ENCODE measurements around the gene BICD2.
"Not testable (repeated sequence)": the region's sequence is repeated elsewhere in the genome, so short reads cannot be mapped to it uniquely, and the experiment has no call there.

The BICD2 gene

DNA sequence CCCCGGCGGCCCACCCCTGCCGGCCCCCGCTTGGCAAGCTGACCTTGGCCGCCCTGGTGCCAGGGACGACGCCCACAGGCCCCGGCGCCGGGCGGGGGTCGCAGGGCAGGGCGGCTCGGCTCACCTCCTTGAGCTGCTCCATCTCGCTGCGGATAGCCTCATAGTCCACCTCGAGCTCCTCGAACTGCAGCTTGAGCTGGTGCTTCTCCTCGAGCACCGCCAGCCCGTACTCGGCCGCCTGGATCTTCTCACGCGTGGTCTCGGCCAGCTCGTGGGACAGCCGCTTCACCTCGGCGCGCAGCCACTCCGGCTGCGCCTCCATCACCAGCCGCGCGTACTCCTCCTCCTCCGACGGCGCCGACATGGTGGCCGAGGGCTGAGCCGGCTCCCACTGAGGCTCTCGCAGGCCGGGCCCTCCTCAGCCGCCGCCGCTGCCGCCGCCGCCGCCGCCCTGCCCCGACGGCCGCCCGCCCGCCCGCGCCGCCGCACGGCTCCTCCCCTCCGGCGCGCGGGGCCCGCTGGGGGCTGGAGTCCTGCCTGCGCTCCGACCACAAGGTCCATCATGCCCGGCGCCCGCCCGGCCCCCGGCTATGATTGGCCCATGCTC is at the start of gene BICD2:
TSS of gene BICD2 (minus strand) at position 453 of the 607 bp plus-strand sequence. CDS start at position 364, 89 bp downstream.
- no peak for FAIRE-seq

DNA sequence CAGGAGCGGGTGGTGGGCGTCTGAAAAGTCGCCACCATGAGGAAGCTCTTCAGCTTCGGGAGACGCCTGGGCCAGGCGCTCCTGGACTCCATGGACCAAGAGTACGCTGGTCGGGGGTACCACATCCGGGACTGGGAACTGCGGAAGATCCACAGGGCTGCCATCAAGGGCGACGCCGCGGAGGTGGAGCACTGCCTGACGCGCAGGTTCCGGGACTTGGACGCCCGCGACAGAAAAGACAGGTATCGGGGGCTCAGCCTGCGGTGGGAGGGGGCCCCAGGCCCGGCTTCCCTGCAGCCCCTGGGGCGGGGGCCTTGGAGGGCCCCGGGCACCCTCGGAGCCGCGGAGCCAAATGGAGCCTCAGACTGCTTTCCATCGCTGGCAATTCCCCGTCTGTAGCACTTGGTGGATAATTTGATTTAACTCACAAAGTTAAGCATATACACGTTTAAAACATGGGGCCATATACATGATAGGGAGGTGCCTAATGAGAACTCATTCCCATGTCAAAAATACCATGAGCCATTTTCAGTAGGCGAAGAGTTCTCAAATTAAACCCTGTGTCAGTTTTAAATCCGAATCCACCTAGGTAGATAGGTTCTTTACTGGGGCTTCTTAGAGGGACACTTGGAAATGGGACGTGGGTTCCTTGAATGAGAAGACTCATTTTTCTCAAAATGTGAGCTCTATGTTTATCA is 45.1 kb upstream of the BICD2 start:
- not testable (repeated sequence) for FAIRE-seq

DNA sequence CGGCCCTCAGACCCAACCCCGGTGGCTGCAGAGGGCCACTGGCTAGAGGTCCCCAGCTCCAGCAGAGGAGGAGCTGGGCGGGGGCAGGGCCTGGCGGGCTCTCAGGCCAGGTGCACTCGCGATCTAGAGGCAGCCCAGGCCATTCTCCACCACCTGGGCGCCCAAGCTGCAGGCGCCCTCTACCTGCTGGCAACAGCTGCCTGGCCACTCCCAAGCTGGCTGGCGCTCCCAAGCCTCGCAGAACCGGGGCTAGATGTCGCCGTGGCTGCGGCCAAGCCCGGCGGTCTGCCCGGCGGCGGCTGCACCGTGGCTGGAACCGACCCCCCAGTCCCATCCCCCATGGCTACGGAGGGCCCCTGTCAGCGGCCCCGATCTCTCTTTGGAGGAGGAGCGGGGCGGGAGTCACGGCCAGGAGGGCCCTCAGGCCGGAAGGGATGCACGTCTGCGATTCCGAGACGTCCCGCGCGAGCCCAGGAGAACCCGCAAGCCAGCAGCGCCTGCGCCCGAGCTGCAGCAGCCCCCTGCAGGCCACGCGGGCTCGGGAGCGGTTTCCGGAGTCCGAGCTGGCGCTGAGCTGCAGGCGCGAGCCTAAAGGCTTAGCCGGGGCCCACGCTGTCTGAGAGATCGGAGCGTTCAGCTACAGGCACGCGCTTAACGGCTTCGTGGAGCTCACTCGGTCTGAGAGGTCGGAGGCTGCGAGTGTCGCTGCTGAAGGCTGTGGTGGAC is 44.3 kb upstream of the BICD2 start:
- FAIRE-seq, result no peak

DNA sequence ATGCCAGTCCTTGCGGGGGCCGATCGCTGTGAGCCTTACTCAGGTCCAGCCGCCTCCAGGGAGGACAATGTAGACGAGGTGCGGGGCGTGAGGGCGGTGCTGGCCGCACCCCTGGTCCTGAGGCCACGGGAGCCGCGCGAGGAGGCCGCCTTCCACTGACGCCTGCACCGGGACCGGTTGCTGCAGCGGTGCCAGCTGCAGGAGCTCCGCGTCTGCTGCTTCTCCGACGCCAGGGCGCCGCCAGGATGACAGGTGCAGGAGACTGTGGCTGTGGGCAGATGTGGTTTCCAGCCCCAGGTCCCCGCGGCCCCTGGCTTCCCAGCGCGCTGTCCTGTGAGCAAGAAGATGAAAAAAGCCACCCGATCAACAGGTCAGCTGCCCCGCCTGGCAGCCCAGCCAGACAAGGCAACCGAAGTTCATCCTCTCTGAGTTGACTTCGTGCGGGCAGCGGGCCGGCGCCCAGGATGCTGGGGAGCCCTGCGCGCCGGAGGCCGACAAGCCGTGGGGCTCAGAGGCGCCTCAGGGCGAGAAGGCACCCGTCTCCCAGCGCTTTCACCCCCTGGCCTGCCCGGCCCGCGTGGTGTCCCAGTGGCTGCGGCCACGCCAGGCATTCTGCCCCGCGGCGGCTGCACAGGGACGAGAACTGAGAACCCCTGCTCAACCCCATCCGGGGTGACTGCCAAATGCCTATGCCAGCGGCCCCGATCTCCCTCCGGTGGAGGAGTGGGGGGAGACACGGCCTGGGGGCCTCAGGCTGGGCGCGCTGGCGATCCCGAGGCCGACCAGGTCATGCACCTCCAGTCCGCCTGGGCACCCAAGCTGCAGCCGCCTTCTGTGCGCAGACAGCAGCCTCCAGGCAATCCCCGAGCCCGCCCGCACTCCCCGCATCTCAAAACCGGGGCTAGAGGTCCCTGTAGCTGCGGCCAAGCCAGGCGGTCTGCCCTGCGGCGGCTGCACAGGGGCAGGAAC is 43.4 kb upstream of the BICD2 start:
- no peak for FAIRE-seq

DNA sequence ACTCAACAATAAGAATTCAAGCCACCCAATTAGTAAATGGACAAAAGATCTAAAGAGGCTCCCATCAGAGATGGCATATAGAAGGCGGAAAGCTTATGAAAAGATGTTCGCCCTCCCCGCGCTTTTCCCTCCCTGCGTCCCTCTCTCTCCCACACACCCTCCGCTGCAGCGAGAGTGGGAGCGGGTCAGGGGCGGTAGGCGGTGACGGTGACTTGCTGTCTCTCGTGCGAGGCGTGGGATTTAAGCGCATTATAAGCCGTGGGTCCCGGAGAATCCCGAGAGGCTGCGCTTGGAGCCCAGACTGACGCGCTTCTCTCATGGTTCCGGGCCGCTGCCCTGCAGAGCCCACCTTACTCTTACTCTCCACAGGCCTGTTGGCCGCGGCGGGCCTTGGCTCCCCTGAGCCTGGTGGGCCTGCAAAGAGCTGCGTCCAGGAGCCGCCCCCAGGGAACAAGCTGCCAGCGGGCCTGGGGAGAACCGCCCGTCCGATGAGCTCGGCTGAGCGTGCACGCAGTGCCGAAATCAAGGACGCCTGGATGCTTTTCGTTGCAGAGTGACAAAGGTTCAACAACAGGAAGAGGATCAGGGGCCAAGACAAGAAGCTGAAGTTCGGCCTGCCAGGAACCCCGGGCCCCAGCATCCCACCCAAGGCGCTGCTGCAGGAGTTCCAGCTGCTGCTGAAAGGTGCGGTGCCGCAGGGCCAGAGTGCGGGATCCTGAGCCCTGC is 42.6 kb upstream of the BICD2 start:
- FAIRE-seq, result no peak

DNA sequence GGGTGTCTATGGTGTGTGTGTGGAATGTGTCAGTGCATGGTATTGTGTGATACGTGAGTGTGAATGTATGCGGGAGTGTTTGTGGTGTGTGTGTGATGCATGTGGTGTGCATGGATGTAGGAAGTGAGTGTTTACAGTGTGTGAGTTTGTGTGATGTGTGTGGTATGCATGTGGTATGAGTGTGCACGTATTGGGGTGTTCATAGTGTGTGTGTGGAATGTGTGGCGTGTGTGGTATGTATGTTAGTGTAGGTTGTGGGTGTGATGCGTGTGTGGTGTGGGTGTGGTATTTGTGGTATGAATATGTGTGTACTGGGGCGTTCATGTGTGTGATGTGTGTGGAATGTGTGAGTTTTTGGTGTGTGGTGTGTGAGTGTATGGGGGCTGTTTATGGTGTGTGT is 40.1 kb upstream of the BICD2 start:
- FAIRE-seq, result no peak

DNA sequence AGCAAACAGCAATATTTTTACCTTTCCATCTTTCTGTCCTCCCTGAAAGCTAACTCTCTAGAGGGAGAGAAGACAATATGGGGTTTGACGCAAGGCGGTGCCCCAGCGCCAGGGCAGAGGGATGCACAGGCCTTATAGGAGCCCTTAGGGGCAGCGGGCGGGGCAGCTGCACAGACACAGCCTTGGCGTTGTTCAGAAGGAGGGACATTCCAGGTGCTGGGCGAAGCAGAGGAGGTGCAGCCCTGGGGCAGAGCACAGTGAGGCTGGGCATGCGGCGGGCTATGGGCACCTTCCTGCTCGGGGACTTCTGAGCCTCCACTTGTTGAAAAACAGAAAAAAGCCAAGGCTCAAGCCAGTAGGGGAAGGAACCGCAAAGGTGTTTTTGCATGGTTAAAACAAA is 33.7 kb upstream of the BICD2 start:
- no peak for FAIRE-seq

DNA sequence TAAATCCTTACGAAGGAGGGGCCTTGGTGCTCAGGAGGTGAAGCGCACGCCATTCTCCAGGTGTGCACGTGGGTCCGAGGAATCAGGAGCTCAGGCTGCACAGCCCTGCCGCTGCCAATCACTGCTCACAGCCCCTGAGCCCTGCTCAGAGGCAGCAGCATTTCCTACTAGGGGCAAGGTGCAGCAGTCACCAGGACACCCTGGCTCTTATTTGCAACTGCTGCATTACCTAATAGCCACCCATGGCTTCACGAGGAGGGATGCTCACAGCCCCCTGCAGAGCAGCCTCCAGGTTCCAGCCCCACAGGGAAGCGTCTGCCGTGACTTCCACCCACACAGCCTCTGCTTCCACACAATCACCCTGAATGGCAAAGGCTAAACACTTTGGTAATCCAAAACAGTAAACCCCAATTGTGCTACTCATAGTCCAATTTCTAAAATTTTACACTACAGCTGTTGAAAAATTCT is 31.7 kb upstream of the BICD2 start:
- FAIRE-seq, result not testable (repeated sequence)

DNA sequence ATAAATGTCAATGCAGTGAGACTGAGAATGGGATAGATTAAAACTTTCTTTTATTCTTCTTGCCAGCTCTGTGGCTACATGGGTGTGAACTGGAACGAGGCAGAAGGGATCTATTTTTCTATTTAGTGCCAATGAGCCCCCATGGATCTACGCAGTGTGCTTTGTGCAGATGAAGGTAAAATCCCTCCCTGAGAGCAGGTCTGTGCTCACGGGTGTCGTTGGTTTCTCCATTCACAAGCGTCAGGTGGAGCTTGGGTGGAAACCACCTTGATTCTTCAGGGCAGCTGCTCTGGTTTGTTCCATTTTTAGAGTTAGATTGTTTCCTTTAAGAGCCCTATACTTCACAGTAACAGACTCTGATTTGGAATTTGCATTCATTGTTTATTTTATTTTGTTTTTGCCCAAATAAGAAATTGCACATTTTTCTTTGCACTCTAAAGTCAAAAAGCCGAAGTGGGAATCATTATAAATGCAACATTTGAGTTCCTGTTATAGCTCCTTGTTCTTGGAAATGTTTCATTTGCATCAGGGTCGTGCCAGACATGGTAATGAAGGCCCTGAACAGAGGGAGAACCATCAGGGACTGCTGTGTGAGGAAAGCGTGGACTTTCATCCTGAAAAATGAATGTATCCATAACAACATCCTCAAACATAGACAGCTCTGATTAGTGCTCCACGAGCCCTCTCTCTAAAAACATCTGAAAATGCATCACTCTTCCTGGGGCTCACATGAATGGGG is 31.1 kb upstream of the BICD2 start:
- FAIRE-seq, result no peak

DNA sequence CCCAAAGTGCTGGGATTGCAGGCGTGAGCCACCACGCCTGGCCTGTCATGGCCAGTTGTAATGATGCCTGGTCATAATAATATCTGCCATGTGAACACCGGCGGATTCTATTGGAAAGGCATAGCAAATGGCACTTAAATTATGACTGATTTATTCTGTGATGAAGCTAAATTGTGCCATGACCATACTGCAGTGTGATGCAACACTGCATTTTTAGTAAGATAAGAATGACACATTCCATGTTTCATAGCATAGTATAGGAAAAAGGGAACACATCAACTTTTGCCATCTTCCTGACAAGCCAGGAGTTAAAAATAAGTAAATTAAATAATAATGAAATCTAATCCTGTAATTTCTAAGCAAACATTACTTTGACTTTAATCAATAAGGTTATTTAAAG is 30.4 kb upstream of the BICD2 start:
- FAIRE-seq, result no peak

DNA sequence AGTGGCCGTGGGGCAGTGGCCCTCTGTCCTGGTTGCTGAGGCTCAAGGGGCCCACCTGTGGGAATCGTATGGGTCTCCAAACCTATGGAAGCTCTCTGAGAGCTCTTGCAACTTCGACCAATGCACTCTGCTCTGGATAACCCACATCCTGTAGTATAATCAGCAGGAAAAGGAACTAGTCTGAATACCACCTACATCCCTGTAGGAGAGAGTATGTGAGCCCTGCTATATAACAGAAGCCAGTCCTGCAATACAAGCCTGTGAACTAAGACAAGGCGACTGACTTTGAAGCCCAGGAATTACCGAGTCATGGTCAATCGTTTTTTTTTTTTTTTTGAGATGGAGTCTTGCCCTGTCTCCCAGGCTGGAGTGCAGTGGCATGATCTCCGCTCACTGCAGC is 29.8 kb upstream of the BICD2 start:
- FAIRE-seq, result no peak

DNA sequence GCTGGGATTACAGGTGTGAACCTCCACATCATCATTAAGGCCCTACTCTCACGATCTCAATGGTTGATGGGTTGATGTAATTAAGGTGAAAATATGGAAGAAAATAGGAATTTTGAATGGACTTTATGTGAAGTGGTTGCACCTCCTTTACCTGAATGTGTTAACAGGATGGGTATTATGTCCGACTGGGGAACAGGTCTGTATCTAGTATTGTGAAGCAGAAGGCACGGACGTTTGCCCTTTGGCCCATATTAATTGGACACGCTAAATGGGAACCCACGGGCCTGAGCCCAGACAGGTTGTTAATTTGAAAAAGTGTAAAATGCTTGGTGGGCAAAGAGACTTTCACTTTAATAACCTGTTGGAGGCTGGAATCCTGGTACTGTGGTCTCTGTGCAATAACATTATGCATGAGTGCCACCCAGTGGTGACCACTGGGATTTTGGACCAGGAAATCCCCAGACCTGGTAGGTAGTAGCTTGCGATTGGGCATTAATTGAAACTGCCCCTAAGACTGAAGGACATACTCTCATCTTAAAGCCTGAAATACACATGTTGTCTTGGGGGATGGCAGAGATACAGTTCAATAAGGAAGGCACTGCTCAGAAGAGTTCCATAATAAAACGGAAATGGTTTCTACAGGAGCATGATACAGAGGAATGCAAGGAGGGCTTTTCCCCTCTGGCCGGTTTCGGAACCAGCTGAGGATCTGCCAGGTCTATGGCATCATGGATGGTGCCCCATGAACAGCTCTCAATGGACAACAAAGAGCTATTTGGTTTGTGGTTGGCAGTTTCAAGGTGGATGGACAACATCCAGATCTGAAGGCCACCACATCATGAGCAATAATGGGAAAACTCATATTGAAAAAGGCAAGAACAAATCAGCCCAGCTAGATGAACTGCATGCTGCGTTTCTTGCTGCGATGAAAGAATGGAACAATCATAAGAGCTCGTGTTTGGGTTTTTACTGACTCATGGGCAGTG is 26.2 kb upstream of the BICD2 start:
- FAIRE-seq, result no peak

DNA sequence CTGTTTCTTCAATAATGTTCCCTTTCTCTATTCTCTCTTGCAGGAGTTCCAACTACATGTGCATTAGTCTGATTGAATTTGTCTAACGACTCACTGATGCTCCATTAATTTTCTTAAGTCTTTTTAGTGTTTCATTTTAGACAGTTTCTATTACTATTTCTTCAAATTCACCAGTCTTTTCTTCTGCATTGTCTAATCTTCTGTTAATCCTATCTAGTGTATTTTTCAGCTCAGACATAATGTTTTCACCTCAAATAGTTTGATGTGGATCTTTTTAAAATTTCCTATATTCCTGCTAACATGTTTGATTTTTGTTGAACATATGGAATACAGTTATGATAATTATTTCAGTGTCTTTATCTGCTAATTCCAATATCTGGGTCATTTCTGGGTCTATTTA is 21.7 kb upstream of the BICD2 start:
- FAIRE-seq, result no peak

DNA sequence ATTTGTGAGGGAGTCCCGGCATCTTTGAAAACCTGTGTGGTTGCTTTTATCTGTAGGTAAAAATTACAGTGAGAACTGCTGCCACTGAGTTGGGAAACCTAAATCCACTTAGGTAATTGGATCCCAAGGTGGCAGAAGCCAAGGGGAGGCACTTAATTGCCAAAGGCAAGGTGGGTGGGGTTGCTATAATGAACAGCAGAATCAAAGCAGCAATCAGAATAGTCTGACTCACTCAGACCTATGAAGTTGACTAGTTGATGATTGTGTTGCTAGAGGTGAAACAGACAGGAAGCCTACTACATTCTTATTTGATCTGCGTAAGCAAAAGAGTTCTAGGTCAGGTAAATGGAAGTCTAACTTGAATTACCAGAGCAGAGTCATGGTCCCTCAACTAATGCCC is 17.3 kb upstream of the BICD2 start:
- no peak for FAIRE-seq

DNA sequence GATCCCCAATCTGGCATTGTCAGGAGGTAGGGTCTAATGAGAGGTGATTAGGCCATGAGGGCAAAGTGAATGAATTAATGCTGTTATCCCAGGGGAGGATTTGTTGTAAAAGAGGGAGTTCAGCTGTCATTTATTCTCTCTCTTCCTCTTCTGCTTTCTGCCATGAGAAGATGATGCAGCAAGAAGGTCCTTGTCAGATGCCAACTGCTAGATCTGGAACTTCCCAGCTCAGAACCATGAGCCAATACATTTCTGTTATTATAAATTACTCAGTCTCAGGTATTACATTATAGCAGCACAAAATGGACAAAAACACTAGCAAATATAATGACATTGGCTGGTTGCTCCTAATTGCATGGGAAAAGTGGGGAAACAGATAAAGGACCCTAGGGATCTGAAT is 15.6 kb upstream of the BICD2 start:
- FAIRE-seq, result no peak

DNA sequence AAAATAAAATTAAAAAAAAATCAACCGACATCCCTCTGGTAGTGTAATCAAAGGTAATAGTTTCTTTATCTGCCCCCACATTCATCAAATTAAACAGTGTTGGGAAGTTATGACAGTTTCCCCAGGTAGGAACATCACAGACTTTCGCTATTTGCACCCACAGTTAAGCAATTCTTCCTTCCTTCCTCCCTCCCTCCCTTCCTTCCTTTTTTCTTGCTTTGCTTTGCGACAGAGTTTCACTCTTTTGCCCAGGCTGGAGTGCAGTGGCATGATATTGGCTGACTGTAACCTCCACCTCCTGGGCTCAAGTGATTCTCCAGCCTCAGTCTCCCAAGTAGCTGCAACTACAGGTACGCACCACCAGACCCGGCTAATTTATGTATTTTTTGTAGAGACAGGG is 10.8 kb upstream of the BICD2 start:
- no peak for FAIRE-seq

DNA sequence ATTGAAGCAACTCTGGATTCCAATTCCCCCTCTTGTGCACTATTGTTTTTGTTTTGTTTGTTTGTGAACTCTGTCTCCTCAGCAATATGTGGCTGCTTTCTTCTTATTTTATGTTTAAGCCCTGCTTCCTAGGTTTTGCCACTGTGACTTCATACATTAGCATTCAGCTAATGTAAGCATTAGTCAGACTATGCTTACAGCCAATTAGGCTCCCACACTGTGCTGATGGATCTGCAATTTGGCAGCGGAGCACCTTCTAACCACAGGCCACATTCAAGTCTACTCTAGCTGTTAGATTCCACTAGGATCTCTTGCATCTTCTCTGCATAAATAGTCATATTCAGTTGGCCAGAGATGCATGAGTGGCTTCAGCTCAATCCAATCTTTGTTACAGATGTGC is 9.6 kb upstream of the BICD2 start:
- no peak for FAIRE-seq

DNA sequence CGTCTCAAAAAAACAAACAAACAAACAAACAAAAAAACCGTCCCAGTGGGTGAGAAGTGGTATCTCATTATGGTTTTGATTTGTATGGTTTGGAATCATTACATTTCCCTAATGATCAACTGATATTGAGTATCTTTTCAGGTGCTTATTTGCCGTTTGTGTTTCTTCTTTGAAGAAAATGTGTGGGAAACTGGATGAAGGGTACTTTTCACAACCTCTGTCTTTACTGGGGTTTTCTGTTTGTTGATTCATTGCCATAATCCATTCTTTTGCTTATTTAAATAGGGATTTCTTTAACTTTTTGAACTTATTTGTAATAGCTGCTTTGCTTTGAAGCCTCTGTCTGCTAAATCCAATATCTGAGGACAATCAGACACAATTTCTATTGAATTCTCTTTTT is 9.2 kb upstream of the BICD2 start:
- no peak for FAIRE-seq

DNA sequence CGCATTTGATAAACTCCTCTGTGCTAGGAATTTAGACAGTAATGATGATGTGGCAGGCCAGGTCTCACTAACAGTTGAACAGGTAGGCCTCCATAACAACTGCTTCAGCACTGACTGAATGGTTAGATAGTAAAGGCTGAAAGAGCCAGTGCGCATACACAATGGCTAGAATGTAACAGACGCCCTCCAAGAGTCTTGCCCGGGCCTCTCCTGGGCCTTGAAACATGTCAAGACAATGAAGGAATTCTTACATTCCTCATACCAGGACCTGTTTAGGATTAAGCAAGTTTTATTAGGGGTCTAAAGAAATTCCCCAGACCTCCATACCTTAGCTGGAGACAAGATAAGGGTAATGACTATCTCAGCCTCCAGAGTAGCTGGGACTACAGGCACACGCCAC is 6.7 kb upstream of the BICD2 start:
- no peak for FAIRE-seq

DNA sequence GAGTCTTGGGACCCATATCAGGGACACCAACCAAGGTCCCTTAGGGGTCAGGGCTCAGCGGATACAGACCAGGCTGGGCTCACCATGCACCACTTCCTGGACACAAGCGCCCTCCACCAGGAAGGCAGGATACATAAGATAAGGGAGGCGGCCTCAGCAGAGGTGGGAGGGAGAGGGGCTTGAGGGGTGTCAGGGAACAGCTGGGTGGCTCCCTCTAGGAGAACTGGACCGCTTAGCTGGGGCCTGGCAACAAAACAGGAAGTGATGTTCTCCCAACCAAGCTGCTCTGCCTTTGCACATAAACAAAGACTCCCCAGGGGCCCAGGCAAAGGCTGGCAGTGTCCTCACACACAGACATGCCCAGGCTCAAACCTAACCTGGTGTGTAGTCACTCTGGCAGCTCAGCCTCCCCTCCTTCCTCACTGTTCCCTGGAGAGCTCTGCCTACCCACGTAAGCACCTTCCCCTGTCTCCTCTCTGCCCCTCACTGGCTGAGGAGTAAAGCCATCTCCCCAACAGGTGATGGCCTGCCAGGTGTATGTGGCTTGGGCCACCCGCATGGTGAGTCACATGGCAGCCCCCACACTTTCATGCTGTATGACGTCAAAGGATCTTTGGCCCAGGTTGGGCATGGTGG is 5.8 kb upstream of the BICD2 start:
- FAIRE-seq, result no peak

Data from endometrium (tissue), 2 donors.